ENCODE results near the gene COL16A1. TPM values are rescaled to one million over a fixed set of nuclear protein-coding genes. Genes with fewer than 3 reads are reported as not detected.

The COL16A1 gene
- polyA plus RNA-seq, 3 donors: 0.13 TPM; not detected in 2

- H3K4me1 Mint-ChIP-seq: peaks cover 9% of the 10 kb centered on the region
- Histone ChIP-seq H3K27me3 (ENCODE audit: control insufficient read depth in 2 of 2, insufficient read depth in 2 of 2, low read length in 2 of 2) (peaks cover 0 to 2% of the 10 kb centered on the region in 2 donors), H3K4me1 (ENCODE audit: control insufficient read depth in 1 of 2, insufficient read depth in 2 of 2, low read length in 2 of 2) (peaks cover 0 to 2% of the 10 kb centered on the region in 2 donors), H3K36me3 (replicated peaks in 1 of 2; ENCODE audit: control insufficient read depth in 1 of 2, insufficient read depth in 2 of 2, low read length in 2 of 2) (no peaks in the 10 kb centered on the region), H4K20me1 (ENCODE audit: insufficient read depth, low read length) (no peaks in the 10 kb centered on the region), H3K9ac (ENCODE audit: insufficient read depth, low read length, poor library complexity, severe bottlenecking) (no peak overlapping the region), H2AFZ (ENCODE audit: insufficient read depth, low read depth, low read length, poor library complexity, severe bottlenecking) (no peak overlapping the region), H3K4me2 (replicated peaks; ENCODE audit: extremely low read depth, low read length, poor library complexity, severe bottlenecking) (no peak overlapping the region), H3K27ac (ENCODE audit: low read depth in 1 of 2, low read length in 2 of 2) (no peak overlapping the region), H3K4me3 (replicated peaks in 1 of 3; ENCODE audit: low read depth in 2 of 3, low read length in 3 of 3) (no peak overlapping the region), H3K79me2 (ENCODE audit: insufficient read depth, low read length) (no peaks in the 10 kb centered on the region), H3K9me3 (replicated peaks in 1 of 2; ENCODE audit: control insufficient read depth in 1 of 2, insufficient read depth in 1 of 2, low read length in 2 of 2) (no peaks in the 10 kb centered on the region)
- no peaks in the 10 kb centered on the region for H3K36me3 Mint-ChIP-seq
- TF ChIP-seq CTCF (IDR thresholded peaks at IDR 0.05): peak; percentile 71
- H3K9me3 Mint-ChIP-seq: peaks cover 0 to 1% (median 0%) of the 10 kb centered on the region in 7 donors
- H3K27ac Mint-ChIP-seq: peak overlapping the region in 1 of 7 donors; percentile 72
- no peak overlapping the region for H3K4me3 Mint-ChIP-seq
- DNase-seq: peak in 2 of 3 donors; percentile 8 to 21
- intact Hi-C loops (cut with micrococcal nuclease): no loop called here
- H3K27me3 Mint-ChIP-seq (ENCODE audit: low read depth in 3 of 3): peaks cover 8 to 21% (median 15%) of the 10 kb centered on the region in 3 donors
- WGBS (ENCODE audit: insufficient coverage): 47% methylated on average over 3 of the region's 4 CpGs
These were observed 41.5 kb upstream of the COL16A1 start for GRCh38 chr1:31745096-31745945.

GRCh38 chr1:31744165-31744888, 40.5 kb upstream of the COL16A1 start:
- no peak for TF ChIP-seq CTCF (IDR thresholded peaks at IDR 0.05)
- peaks cover 4 to 20% (median 18%) of the 10 kb centered on the region in 3 donors for H3K27me3 Mint-ChIP-seq (ENCODE audit: low read depth in 3 of 3)
- Histone ChIP-seq H3K79me2 (ENCODE audit: insufficient read depth, low read length) (no peaks in the 10 kb centered on the region), H3K9me3 (replicated peaks in 1 of 2; ENCODE audit: control insufficient read depth in 1 of 2, insufficient read depth in 1 of 2, low read length in 2 of 2) (no peaks in the 10 kb centered on the region), H3K4me2 (replicated peaks; ENCODE audit: extremely low read depth, low read length, poor library complexity, severe bottlenecking) (no peak overlapping the region), H3K9ac (ENCODE audit: insufficient read depth, low read length, poor library complexity, severe bottlenecking) (no peak overlapping the region), H3K4me3 (replicated peaks in 1 of 3; ENCODE audit: low read depth in 2 of 3, low read length in 3 of 3) (no peak overlapping the region), H3K27me3 (ENCODE audit: control insufficient read depth in 2 of 2, insufficient read depth in 2 of 2, low read length in 2 of 2) (no peaks in the 10 kb centered on the region), H3K36me3 (replicated peaks in 1 of 2; ENCODE audit: control insufficient read depth in 1 of 2, insufficient read depth in 2 of 2, low read length in 2 of 2) (no peaks in the 10 kb centered on the region), H4K20me1 (ENCODE audit: insufficient read depth, low read length) (no peaks in the 10 kb centered on the region), H3K4me1 (ENCODE audit: control insufficient read depth in 1 of 2, insufficient read depth in 2 of 2, low read length in 2 of 2) (no peaks in the 10 kb centered on the region), H3K27ac (ENCODE audit: low read depth in 1 of 2, low read length in 2 of 2) (no peak overlapping the region), H2AFZ (ENCODE audit: insufficient read depth, low read depth, low read length, poor library complexity, severe bottlenecking) (no peak overlapping the region)
- peaks cover 8% of the 10 kb centered on the region for H3K4me1 Mint-ChIP-seq
- DNase-seq: no peak
- H3K27ac Mint-ChIP-seq: no peak overlapping the region
- H3K9me3 Mint-ChIP-seq: peaks cover 0 to 1% (median 0%) of the 10 kb centered on the region in 7 donors
- intact Hi-C loops (cut with micrococcal nuclease): no loop called here
- no peaks in the 10 kb centered on the region for H3K36me3 Mint-ChIP-seq
- no peak overlapping the region for H3K4me3 Mint-ChIP-seq
- WGBS (ENCODE audit: insufficient coverage): 91% methylated on average over 17 of the region's 28 CpGs

Data from CD14-positive monocyte (primary cell).